K562 (cell line): ENCODE results near the gene ENDOG. TPM values are rescaled to one million over a fixed set of nuclear protein-coding genes. Genes with fewer than 3 reads are reported as not detected.

Source experiments
- AFF1 ChIP-seq, 2 experiments: fragments of 450-650 bp; IDR thresholded peaks; 2 replicates each; pipeline ENCODE4 v1.6.1; 2018; ENCODE audit warnings: mild to moderate bottlenecking in 2 of 2, low read depth in 1 of 2; ENCODE audit not compliant: partially characterized antibody in 2 of 2
- CBFA2T2 ChIP-seq: fragments of 450-650 bp; conservative IDR thresholded peaks from 2 replicates; pipeline ENCODE4 v1.6.1; 2017; ENCODE audit warnings: mild to moderate bottlenecking
- DMBX1 ChIP-seq: fragments of 250-450 bp; sonication (Bioruptor Pico); IDR thresholded peaks from 2 replicates; pipeline ENCODE4 v1.8.0; 2022; ENCODE audit warnings: inconsistent platforms, mild to moderate bottlenecking, moderate library complexity, borderline replicate concordance
- HMG20B ChIP-seq: fragments of 250-450 bp; sonication (Bioruptor Pico); IDR thresholded peaks from 2 replicates; pipeline ENCODE4 v1.5.0; 2021; ENCODE audit warnings: mild to moderate bottlenecking
- KLF13 ChIP-seq: fragments of 450-650 bp; IDR thresholded peaks from 2 replicates; pipeline ENCODE4 v1.6.1; 2016; ENCODE audit warnings: missing genetic modification characterization, low read depth, mild to moderate bottlenecking, missing compliant biosample characterization, moderate library complexity, borderline replicate concordance
- LCOR ChIP-seq: sonication (generic); formaldehyde crosslinking; IDR thresholded peaks from 2 replicates; pipeline ENCODE4 v1.8.0; 2022; ENCODE audit warnings: mild to moderate bottlenecking, missing genetic modification reagents
- MNT ChIP-seq, 2 experiments: fragments of 450-650 bp; conservative IDR thresholded peaks; 2 replicates each; pipeline ENCODE4 v1.6.1; 2017; ENCODE audit warnings: mild to moderate bottlenecking in 2 of 2, moderate library complexity in 2 of 2
- PCBP2 ChIP-seq: fragments of 200-400 bp; formaldehyde crosslinking; IDR thresholded peaks from 2 replicates; pipeline ENCODE4 v1.6.1; 2018; ENCODE audit warnings: low read length, low read depth, mild to moderate bottlenecking, moderate library complexity; ENCODE audit not compliant: poor library complexity, severe bottlenecking
- RB1 ChIP-seq: fragments of 450-650 bp; IDR thresholded peaks from 2 replicates; pipeline ENCODE4 v1.6.1; 2017; ENCODE audit warnings: low read depth, mild to moderate bottlenecking
- SMAD2 ChIP-seq: fragments of 150-350 bp; IDR thresholded peaks from 2 replicates; pipeline ENCODE4 v1.6.1; 2014; ENCODE audit warnings: low read depth, mild to moderate bottlenecking, low read length
- SNIP1 ChIP-seq: fragments of 450-650 bp; IDR thresholded peaks from 2 replicates; pipeline ENCODE4 v1.7.1; 2017; ENCODE audit warnings: low read depth, mild to moderate bottlenecking
- TEAD4 ChIP-seq, 2 experiments: sonication (generic) in 1 of 2; formaldehyde crosslinking in 1 of 2; IDR thresholded peaks; 2 replicates each; pipeline versions ENCODE4 v1.6.1 to v1.8.0; 2012 to 2022; ENCODE audit warnings: borderline replicate concordance in 1 of 2, inconsistent platforms in 1 of 2, low read length in 1 of 2, mild to moderate bottlenecking in 1 of 2, missing genetic modification reagents in 1 of 2
- THAP12 ChIP-seq: fragments of 250-450 bp; sonication (Bioruptor Pico); IDR thresholded peaks from 2 replicates; pipeline ENCODE4 v1.9.0; 2021; ENCODE audit warnings: mild to moderate bottlenecking, inconsistent platforms
- ZBTB49 ChIP-seq: sonication (generic); formaldehyde crosslinking; IDR thresholded peaks from 2 replicates; pipeline ENCODE4 v1.8.0; 2022; ENCODE audit warnings: missing genetic modification reagents, mild to moderate bottlenecking, borderline replicate concordance
- ZNF384 ChIP-seq: IDR thresholded peaks from 2 replicates; pipeline ENCODE4 v1.6.1; 2012; ENCODE audit warnings: low read depth, low read length, improper control_type of control experiment
- polyA plus RNA-seq, 8 experiments: library from polyadenylated mRNA; depleted of rRNA in 4 of 8; stranded (reverse) in 5 of 8; unstranded in 3 of 8; fragments of >200 nt; fragmentation: Nextera tagmentation in 2 of 8; fragmentation: Illumina TruSeq in 1 of 8; extraction: Ambion mirVana in 2 of 8; extraction: Trizol in 1 of 8; gene quantifications; 2 replicates each; pipeline versions ENCODE4 v1.2.1 to v1.2.3, GENCODE V29; 2011 to 2014; ENCODE audit warnings: inconsistent platforms in 1 of 8, missing spikeins in 1 of 8
- total RNA-seq, 7 experiments: library from RNA; depleted of rRNA in 6 of 7; stranded (reverse); fragments of >200 nt in 6 of 7; fragmentation: Illumina TruSeq in 2 of 7; extraction: Trizol in 2 of 7; gene quantifications; 2 replicates each; pipeline versions ENCODE4 v1.2.1 to v1.2.3, GENCODE V29; 2011 to 2021; ENCODE audit warnings: low replicate concordance in 1 of 7

ENDOG gene
- total and polyA plus RNA-seq, 9 of the 15 experiments (the other 6 are each of a cell fraction or from before 2014, with no cell fraction given): 1.2 to 91.0 (median 25.5) TPM

- TF ChIP-seq THAP12 (CRISPR knock-in tag): peak; percentile 82; the same call in 1 of the 2 replicates
- TF ChIP-seq DMBX1 (CRISPR knock-in tag): peak; percentile 24; the same call in 1 of the 2 replicates
- no peak for TF ChIP-seq PCBP2
- TF ChIP-seq RB1: peak; percentile 67; the same call in 1 of the 2 replicates
- TF ChIP-seq LCOR (CRISPR knock-in tag): 0 out of 2 replicates have a peak, but pooled peaks have one; percentile 46
- no peak for TF ChIP-seq SMAD2
- no peak for TF ChIP-seq SNIP1
- 0 out of 2 replicates have a peak, but pooled peaks have one; percentile 10 for TF ChIP-seq TEAD4 (IDR thresholded peaks at IDR 0.05; ENCODE audit: low read length)
- no peak for TF ChIP-seq TEAD4 (CRISPR knock-in tag; IDR thresholded peaks at IDR 0.05; ENCODE audit: borderline replicate concordance)
- TF ChIP-seq HMG20B (CRISPR knock-in tag): no peak
- no peak for TF ChIP-seq AFF1 (IDR thresholded peaks at IDR 0.05; ENCODE audit: low read depth in 1 of 2, partially characterized antibody in 2 of 2)
- peak; percentile 86 to 96 for TF ChIP-seq MNT (conservative IDR thresholded peaks at IDR 0.05)
- TF ChIP-seq ZNF384: no peak
- TF ChIP-seq CBFA2T2: no peak
- TF ChIP-seq KLF13: peak; percentile 16; the same call in 1 of the 2 replicates
- no peak for TF ChIP-seq ZBTB49 (CRISPR knock-in tag)
Measured at GRCh38 chr9:128829477-128830251, 11.4 kb downstream of the ENDOG start, which contains the start of gene SPOUT1 (continued).
